HCT116 (cell line): ENCODE data around the gene BTBD10. TPM values are rescaled to one million over a fixed set of nuclear protein-coding genes. Genes with fewer than 3 reads are reported as not detected.

Source experiments
- ATAC-seq: fragments of 200-7000 bp; cut with Tn5 transposase; 2 replicates; pipeline ENCODE4 v1.9.1; 2020; ENCODE audit warnings: mild to moderate bottlenecking, moderate library complexity
- BruUV-seq: library from RNA; stranded (reverse); fragments of 400-500 nt; replicated peaks from 2 replicates; lab custom pipeline; 2021; lab: Mats Ljungman, UMichigan
- CTCF ChIA-PET: fragments of 300-600 bp; sonication (Branson Sonifier 250); formaldehyde crosslinking; loops from one replicate; lab custom pipeline; 2021; ENCODE audit warnings: antibody characterized with exemption; lab: Charles Lee
- POLR2A ChIA-PET: fragments of 300-600, 350-600 bp; sonication (Branson Sonifier 250); formaldehyde crosslinking; loops from one replicate; lab custom pipeline; 2021; ENCODE audit warnings: antibody characterized with exemption; lab: Charles Lee
- RAD21 ChIA-PET, 2 experiments: fragments of 300-600 bp; sonication (Branson Sonifier 250); formaldehyde crosslinking; loops; one replicate each; lab custom pipeline; 2023; ENCODE audit warnings: low total read pairs in 2 of 2; ENCODE audit not compliant: uncharacterized antibody in 2 of 2, unreplicated experiment in 2 of 2, low non-redundant PET in 1 of 2; lab: Charles Lee
- DNase-seq: peaks from one replicate; pipeline ENCODE4 v3.0.0-alpha.2; 2010; ENCODE audit warnings: low read depth, low spot score
- H2AFZ ChIP-seq: fragments of 200-600 bp; shearing (Covaris generic), sonication (generic); 2 replicates; pipeline ENCODE4 v1.6.1; 2017; ENCODE audit warnings: low read depth, mixed run types, mixed read lengths, antibody characterized with exemption, low read length; ENCODE audit not compliant: poor library complexity, severe bottlenecking
- H3K27ac ChIP-seq: 2 replicates; pipeline ENCODE4 v1.5.1; 2012; ENCODE audit warnings: low read depth, low read length
- H3K27me3 ChIP-seq: fragments of 200-600 bp; sonication (generic); 2 replicates; pipeline ENCODE4 v1.6.1; 2016; ENCODE audit warnings: mixed run types, low read length, mixed read lengths; ENCODE audit not compliant: insufficient read depth
- H3K36me3 ChIP-seq, 2 experiments: fragments of 200-500 bp in 1 of 2; fragments of 200-600 bp in 1 of 2; sonication (Bioruptor generic) in 1 of 2; sonication (generic) in 1 of 2; 2 replicates each; pipeline versions ENCODE4 v1.5.1 to v1.6.1; 2014 to 2016; ENCODE audit warnings: low read length in 2 of 2, inconsistent platforms in 1 of 2, mixed read lengths in 1 of 2, mixed run types in 1 of 2; ENCODE audit not compliant: insufficient read depth in 2 of 2, control insufficient read depth in 1 of 2
- H3K4me1 ChIP-seq, 2 experiments: fragments of 200-600 bp in 1 of 2; sonication (generic) in 1 of 2; 2 replicates each; pipeline versions ENCODE4 v1.5.1 to v1.6.1; 2012 to 2017; ENCODE audit warnings: low read length in 2 of 2, inconsistent platforms in 1 of 2, mild to moderate bottlenecking in 1 of 2, mixed read lengths in 1 of 2, mixed run types in 1 of 2, moderate library complexity in 1 of 2; ENCODE audit not compliant: insufficient read depth in 2 of 2, control insufficient read depth in 1 of 2
- H3K4me2 ChIP-seq: fragments of 200-600 bp; sonication (generic); 2 replicates; pipeline ENCODE4 v1.6.1; 2017; ENCODE audit warnings: mixed run types, low read length, mixed read lengths
- H3K4me3 ChIP-seq, 2 experiments: fragments of 200-600 bp in 1 of 2; sonication (generic) in 1 of 2; replicated peaks in 1 of 2; 2 replicates each; pipeline ENCODE4 v1.5.1; 2011 to 2016; ENCODE audit warnings: low read length in 2 of 2, control low read depth in 1 of 2, low read depth in 1 of 2, mild to moderate bottlenecking in 1 of 2, mixed read lengths in 1 of 2, mixed run types in 1 of 2
- H3K79me2 ChIP-seq: fragments of 200-600 bp; sonication (generic); 2 replicates; pipeline ENCODE4 v1.6.1; 2017; ENCODE audit warnings: mild to moderate bottlenecking, mixed run types, low read length, moderate library complexity, mixed read lengths; ENCODE audit not compliant: insufficient read depth
- H3K9ac ChIP-seq: fragments of 200-600 bp; sonication (generic); 2 replicates; pipeline ENCODE4 v1.6.1; 2016; ENCODE audit warnings: low read length, mixed read lengths
- H3K9me2 ChIP-seq: fragments of 200-600 bp; sonication (generic), shearing (Covaris generic); 2 replicates; pipeline ENCODE4 v1.6.1; 2017; ENCODE audit warnings: mixed run types, mild to moderate bottlenecking, moderate library complexity; ENCODE audit not compliant: insufficient read depth
- H3K9me3 ChIP-seq, 2 experiments: fragments of 200-500 bp in 1 of 2; fragments of 200-600 bp in 1 of 2; sonication (Bioruptor generic) in 1 of 2; sonication (generic) in 1 of 2; 2 replicates each; pipeline ENCODE4 v1.6.1; 2014 to 2017; ENCODE audit warnings: low read length in 2 of 2, mixed read lengths in 2 of 2, inconsistent platforms in 1 of 2, low read depth in 1 of 2, mild to moderate bottlenecking in 1 of 2, mixed run types in 1 of 2, moderate library complexity in 1 of 2; ENCODE audit not compliant: control insufficient read depth in 1 of 2, insufficient read depth in 1 of 2
- H4K20me1 ChIP-seq: fragments of 200-600 bp; sonication (generic), shearing (Covaris generic); 2 replicates; pipeline ENCODE4 v1.6.1; 2017; ENCODE audit warnings: mixed run types, mild to moderate bottlenecking, moderate library complexity; ENCODE audit not compliant: insufficient read depth
- ELF1 ChIP-seq: IDR thresholded peaks from 2 replicates; pipeline ENCODE4 v1.6.1; 2012; ENCODE audit warnings: low read depth, borderline replicate concordance
- EZH2 ChIP-seq: fragments of 200-600 bp; sonication (generic); IDR thresholded peaks from 2 replicates; pipeline ENCODE4 v1.6.1; 2017; ENCODE audit warnings: antibody characterized with exemption, mixed run types
- REST ChIP-seq: IDR thresholded peaks from 2 replicates; pipeline ENCODE4 v1.6.1; 2012; ENCODE audit warnings: low read depth
- SRF ChIP-seq: IDR thresholded peaks from 2 replicates; pipeline ENCODE4 v1.6.1; 2012; ENCODE audit warnings: low read depth
- TCF7L2 ChIP-seq: IDR thresholded peaks from 2 replicates; pipeline ENCODE4 v1.7.0; 2011; ENCODE audit warnings: borderline replicate concordance, inconsistent platforms; ENCODE audit not compliant: insufficient read depth, insufficient read length; ENCODE audit errors: extremely low read depth
- intact Hi-C: fragments of 100-400 bp; cut with micrococcal nuclease; formaldehyde crosslinking; loops from 2 replicates; pipeline ENCODE4 v1.10.0; 2022
- total RNA-seq: library from RNA; stranded (reverse); gene quantifications from one replicate; pipeline ENCODE4 v1.2.1, GENCODE V29; 2021; ENCODE audit not compliant: unreplicated experiment

Gene BTBD10
- total RNA-seq, 1 experiment from 2014 or later, result 17.0 TPM

GRCh38 chr11:13366266-13367026, 96.6 kb downstream of the BTBD10 start (continued):
- TF ChIP-seq REST, result no peak
- no peak for TF ChIP-seq SRF

DNA sequence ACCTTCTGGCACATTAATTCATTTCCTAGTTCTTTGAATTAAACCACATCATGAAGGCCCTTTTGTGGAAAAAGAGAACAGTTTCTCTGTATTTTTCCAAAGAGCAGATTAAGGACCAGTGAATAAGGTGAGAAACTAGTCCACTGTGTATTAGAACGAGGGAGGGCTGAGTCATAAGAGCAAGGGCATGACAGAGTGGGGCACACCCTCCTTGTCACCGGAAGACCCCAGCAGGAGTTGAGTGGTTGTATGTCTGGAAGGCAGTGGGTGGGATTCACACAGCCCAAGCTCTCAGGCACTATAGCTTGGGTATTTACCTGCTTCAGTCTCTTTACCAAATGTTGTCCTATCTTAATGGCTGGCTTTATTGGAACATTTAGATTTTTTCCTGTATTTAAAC, 98.6 kb downstream of the BTBD10 start:
- CTCF ChIA-PET, result no interaction called here
- ATAC-seq, result no peak

More for the DNA sequence above, 98.6 kb downstream of the BTBD10 start:
- Histone ChIP-seq H3K27ac (no peak overlapping the region), H3K79me2 (no peaks in the 10 kb centered on the region), H3K4me3 (no peak overlapping the region), H3K9ac (no peak overlapping the region), H4K20me1 (no peaks in the 10 kb centered on the region), H3K36me3 (no peaks in the 10 kb centered on the region; a peak in 1 of 4 replicates), H3K9me3 (no peaks in the 10 kb centered on the region), H3K4me2 (peak overlapping the region; percentile 33), H3K9me2 (no peaks in the 10 kb centered on the region), H3K4me1 (peaks cover 0 to 12% of the 10 kb centered on the region in 2 experiments; a peak in 1 of 4 replicates), H3K27me3 (no peaks in the 10 kb centered on the region), H2AFZ (no peak overlapping the region)
- POLR2A ChIA-PET, result no interaction called here
- RAD21 ChIA-PET, result no interaction called here
- TF ChIP-seq TCF7L2 (no peak), ELF1 (no peak), EZH2 (no peak)
- no TSS peak for BruUV-seq
- intact Hi-C loops, result no loop called here
- no peak for DNase-seq
